ENCODE measurements around the gene ATG4C. TPM values are rescaled to one million over a fixed set of nuclear protein-coding genes. Genes with fewer than 3 reads are reported as not detected.
"Not testable (repeated sequence)": the region's sequence is repeated elsewhere in the genome, so short reads cannot be mapped to it uniquely, and the experiment has no call there.

Gene ATG4C
- total RNA-seq, 4 donors from 2014 or later: 3.9 to 14.2 (median 7.7) TPM

GRCh38 chr1:62765981-62766380, 18.0 kb upstream of the ATG4C start:
- H3K9me3 ChIP-seq: no peaks in the 10 kb centered on the region
- no peak overlapping the region for H3K4me3 ChIP-seq
- H3K27ac ChIP-seq: no peak overlapping the region
- DNase-seq (ENCODE audit: low spot score in 2 of 2): no peak
- H3K36me3 ChIP-seq: no peaks in the 10 kb centered on the region
- H3K27me3 ChIP-seq: no peaks in the 10 kb centered on the region
- no peak for TF ChIP-seq POLR2A (IDR thresholded peaks at IDR 0.05)
- TF ChIP-seq, protein P1, sequence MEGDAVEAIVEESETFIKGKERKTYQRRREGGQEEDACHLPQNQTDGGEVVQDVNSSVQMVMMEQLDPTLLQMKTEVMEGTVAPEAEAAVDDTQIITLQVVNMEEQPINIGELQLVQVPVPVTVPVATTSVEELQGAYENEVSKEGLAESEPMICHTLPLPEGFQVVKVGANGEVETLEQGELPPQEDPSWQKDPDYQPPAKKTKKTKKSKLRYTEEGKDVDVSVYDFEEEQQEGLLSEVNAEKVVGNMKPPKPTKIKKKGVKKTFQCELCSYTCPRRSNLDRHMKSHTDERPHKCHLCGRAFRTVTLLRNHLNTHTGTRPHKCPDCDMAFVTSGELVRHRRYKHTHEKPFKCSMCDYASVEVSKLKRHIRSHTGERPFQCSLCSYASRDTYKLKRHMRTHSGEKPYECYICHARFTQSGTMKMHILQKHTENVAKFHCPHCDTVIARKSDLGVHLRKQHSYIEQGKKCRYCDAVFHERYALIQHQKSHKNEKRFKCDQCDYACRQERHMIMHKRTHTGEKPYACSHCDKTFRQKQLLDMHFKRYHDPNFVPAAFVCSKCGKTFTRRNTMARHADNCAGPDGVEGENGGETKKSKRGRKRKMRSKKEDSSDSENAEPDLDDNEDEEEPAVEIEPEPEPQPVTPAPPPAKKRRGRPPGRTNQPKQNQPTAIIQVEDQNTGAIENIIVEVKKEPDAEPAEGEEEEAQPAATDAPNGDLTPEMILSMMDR (IDR thresholded peaks at IDR 0.05): no peak
- TF ChIP-seq EP300 (IDR thresholded peaks at IDR 0.05): no peak
- WGBS, 2 donors: 33 to 41% methylated on average over 4 of the region's 4 CpGs
- H3K4me1 ChIP-seq: no peaks in the 10 kb centered on the region

DNA sequence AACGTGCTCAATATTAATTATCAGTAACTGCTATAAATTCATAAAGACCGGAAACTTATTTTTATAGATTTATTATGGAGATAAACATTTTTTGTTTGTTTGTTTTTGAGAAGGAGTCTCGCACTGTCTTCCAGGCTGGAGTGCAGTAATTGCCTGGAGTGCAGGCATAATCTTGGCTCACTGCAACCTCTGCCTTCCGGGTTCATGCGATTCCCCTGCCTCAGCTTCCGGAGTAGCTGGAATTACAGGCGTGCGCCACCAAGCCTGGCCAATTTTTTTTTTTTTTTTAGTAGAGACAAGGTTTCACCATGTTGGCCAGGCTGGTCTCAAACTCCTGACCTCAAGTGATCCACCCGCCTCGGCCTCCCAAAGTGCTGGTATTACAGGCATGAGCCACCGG, 15.4 kb upstream of the ATG4C start:
- WGBS, 2 donors: 89 to 91% methylated on average over 11 of the region's 11 CpGs
- not testable (repeated sequence) for H3K4me3 ChIP-seq; H3K4me1 ChIP-seq; H3K27ac ChIP-seq; H3K27me3 ChIP-seq; DNase-seq (ENCODE audit: low spot score in 2 of 2); H3K36me3 ChIP-seq
- H3K9me3 ChIP-seq: peaks cover 0 to 15% (median 5%) of the 10 kb centered on the region in 4 donors

DNA sequence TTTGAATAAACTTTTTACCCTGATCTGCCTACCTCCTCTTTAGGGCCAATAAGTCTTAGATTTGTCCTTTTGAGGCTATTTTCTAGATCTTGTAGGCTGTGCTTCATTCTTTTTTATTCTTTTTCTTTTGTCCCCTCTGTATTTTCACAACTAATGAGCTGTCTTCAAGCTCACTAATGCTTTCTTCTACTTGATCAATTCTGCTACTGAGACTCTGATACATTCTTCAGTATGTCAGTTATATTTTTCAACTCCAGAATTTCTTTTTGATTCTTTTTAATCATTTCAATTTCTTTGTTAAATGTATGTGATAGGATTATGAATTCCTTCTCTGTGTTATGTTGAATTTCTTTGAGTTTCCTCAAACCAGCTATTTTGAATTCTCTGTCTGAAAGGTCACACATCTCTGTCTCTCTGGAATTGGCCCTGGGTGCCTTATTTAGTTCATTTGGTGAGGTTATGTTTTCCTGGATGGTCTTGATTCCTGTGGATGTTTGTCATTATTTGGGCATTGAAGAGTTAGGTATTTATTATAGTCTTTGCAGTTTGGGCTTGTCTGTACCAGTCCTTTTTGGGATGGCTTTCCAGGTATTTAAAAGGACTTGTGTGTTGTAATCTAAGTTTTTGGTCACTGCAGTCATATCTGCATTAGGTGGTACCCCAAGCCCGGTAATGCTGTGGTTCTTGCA, 11.2 kb upstream of the ATG4C start:
- Histone ChIP-seq H3K4me1 (no peaks in the 10 kb centered on the region), H3K9me3 (peaks cover 0 to 18% (median 5%) of the 10 kb centered on the region in 4 donors), H3K27me3 (no peaks in the 10 kb centered on the region), H3K4me3 (no peak overlapping the region), H3K27ac (no peak overlapping the region), H3K36me3 (no peaks in the 10 kb centered on the region)
- 100% methylated on average over 1 of the region's 1 CpG for WGBS, 2 donors
- DNase-seq (ENCODE audit: low spot score in 2 of 2): no peak
- TF ChIP-seq, protein P1 (IDR thresholded peaks at IDR 0.05): no peak
- no peak for TF ChIP-seq POLR2A (IDR thresholded peaks at IDR 0.05)
- TF ChIP-seq EP300 (IDR thresholded peaks at IDR 0.05): no peak

DNA sequence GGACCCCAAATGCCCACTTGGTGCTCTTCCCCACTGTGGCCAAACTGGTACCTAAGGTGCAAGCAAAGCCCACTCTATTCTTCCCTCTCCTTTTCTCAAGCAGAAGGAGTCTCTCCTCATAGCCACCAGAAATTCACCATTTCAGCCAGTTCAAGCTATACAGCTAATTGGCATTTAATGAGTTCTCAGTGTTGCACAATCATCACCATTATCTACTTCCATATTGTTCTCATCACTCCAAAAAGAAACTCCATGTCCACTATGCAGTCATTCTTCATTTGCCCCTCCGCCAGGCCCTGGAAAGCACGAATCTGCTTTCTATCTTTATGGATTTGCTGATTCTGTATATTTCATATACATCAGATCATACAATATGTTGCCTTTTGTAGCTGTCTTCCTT, 9.9 kb upstream of the ATG4C start:
- TF ChIP-seq POLR2A (IDR thresholded peaks at IDR 0.05) (no peak), EP300 (IDR thresholded peaks at IDR 0.05) (no peak)
- TF ChIP-seq, protein P1 (IDR thresholded peaks at IDR 0.05): no peak
- no peaks in the 10 kb centered on the region for H3K4me1 ChIP-seq
- H3K4me3 ChIP-seq: no peak overlapping the region
- H3K27ac ChIP-seq: no peak overlapping the region
- H3K9me3 ChIP-seq: peaks cover 0 to 18% (median 5%) of the 10 kb centered on the region in 4 donors
- no peaks in the 10 kb centered on the region for H3K36me3 ChIP-seq
- no peak for DNase-seq (ENCODE audit: low spot score in 2 of 2)
- WGBS, 2 donors: 84 to 87% methylated on average over 2 of the region's 2 CpGs
- no peaks in the 10 kb centered on the region for H3K27me3 ChIP-seq

DNA sequence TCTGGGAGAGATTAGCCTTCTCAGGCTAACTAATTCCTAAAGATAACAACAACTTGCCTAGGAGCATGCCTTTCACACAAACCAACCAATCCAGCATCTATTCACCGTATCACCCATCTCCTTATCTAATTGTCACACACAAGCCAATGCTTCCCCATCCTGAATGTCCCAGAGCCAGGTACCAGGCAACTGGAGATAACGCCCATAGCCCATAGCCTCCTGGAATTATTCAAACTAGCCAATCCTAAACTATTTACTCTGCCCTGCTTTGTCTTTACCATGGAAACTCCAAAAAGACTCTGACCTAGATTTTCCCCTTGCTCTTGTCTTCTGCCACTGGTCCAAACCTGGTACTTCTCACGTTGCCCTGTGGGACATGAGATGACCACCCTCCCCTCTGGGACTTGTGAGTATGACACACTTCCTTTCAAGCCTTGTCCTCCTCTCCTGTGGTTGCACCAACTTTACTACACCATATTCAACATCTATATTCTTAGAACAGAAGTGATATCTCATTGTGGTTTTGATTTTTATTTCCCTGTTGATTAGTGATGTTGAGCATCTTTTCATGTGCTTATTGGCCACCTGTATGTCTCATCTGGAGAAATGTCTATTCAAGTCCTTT, 8.8 kb upstream of the ATG4C start:
- Histone ChIP-seq H3K4me3 (no peak overlapping the region), H3K27ac (no peak overlapping the region), H3K4me1 (no peaks in the 10 kb centered on the region), H3K9me3 (peaks cover 0 to 18% (median 5%) of the 10 kb centered on the region in 4 donors), H3K36me3 (no peaks in the 10 kb centered on the region), H3K27me3 (no peaks in the 10 kb centered on the region)
- WGBS, 2 donors: 76 to 84% methylated on average over 3 of the region's 3 CpGs
- no peak for DNase-seq (ENCODE audit: low spot score in 2 of 2)
- TF ChIP-seq, protein P1 (IDR thresholded peaks at IDR 0.05): no peak
- TF ChIP-seq POLR2A (IDR thresholded peaks at IDR 0.05) (no peak), EP300 (IDR thresholded peaks at IDR 0.05) (no peak)
